VCaP (cell line): ENCODE data around the gene ZNF324B.
A peak's percentile ranks its signal among the peaks of the same experiment; 100 is the strongest.
"Not testable (repeated sequence)": the region's sequence is repeated elsewhere in the genome, so short reads cannot be mapped to it uniquely, and the experiment has no call there.

Experiments
- H3K27ac ChIP-seq: fragments of 450-650 bp; 2 replicates; pipeline ENCODE4 v1.5.1; 2017
- TF ChIP-seq, protein P1 (sequence below): fragments of 450-650 bp; conservative IDR thresholded peaks from 2 replicates; pipeline ENCODE4 v1.5.1; 2017; ENCODE audit warnings: mild to moderate bottlenecking, moderate library complexity

Gene ZNF324B

DNA sequence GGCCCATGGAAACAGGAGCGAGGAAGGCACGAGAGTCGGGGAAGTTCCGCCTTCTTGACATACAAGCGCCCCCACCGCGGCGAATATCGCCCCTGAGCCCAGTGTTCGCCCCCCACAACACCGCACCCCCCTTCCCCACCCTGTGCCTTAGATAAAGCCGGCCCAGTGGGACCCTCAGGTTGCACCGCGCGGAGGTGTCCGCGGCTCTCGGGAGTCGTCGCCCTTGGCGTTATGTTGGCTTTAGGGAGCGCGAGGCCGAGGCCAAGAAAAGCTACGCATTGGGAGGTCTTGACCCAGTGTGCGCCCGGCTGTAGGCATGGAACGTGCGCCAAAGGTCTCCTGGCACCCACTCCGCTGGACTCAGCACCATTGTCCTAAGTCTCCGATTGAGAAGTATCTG is 10.9 kb upstream of the ZNF324B start:
- TF ChIP-seq, protein P1, sequence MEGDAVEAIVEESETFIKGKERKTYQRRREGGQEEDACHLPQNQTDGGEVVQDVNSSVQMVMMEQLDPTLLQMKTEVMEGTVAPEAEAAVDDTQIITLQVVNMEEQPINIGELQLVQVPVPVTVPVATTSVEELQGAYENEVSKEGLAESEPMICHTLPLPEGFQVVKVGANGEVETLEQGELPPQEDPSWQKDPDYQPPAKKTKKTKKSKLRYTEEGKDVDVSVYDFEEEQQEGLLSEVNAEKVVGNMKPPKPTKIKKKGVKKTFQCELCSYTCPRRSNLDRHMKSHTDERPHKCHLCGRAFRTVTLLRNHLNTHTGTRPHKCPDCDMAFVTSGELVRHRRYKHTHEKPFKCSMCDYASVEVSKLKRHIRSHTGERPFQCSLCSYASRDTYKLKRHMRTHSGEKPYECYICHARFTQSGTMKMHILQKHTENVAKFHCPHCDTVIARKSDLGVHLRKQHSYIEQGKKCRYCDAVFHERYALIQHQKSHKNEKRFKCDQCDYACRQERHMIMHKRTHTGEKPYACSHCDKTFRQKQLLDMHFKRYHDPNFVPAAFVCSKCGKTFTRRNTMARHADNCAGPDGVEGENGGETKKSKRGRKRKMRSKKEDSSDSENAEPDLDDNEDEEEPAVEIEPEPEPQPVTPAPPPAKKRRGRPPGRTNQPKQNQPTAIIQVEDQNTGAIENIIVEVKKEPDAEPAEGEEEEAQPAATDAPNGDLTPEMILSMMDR, result no peak
- H3K27ac ChIP-seq, result no peak overlapping the region

DNA sequence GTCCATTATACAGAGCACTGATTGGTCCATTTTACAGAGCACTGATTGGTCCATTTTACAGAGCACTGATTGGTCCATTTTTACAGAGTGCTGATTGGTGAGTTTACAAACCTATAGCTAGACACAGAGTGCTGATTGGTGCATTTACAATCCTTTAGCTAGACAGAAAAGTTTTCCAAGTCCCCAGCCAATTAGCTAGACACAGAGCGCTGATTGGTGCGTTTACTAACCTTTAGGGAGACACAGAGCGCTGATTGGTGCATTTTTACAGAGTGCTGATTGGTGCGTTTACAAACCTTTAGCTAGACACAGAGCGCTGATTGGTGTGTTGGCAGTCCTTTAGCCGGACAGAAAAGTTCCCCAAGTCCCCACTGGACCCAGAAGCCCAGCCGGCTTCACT is 8.4 kb upstream of the ZNF324B start:
- not testable (repeated sequence) for H3K27ac ChIP-seq

DNA sequence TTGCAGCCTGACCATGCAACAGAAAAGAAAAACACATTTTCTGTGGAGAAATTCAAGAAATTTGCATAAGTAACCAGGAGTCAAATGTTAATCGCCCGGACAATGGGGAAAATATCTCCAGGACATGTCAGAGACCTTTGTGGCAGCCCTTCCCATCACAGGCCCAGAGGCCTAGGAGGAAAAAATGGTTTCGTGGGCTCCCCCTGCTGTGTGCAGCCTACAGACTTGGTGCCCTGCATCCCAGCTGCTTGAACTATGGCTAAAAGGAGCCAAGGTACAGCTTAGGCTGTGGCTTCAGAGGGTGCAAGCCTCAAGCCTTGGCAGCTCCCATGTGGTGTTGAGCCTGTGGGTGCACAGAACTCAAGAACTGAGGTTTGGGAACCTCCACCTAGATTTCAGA is 2.6 kb upstream of the ZNF324B start:
- H3K27ac ChIP-seq, result not testable (repeated sequence)

DNA sequence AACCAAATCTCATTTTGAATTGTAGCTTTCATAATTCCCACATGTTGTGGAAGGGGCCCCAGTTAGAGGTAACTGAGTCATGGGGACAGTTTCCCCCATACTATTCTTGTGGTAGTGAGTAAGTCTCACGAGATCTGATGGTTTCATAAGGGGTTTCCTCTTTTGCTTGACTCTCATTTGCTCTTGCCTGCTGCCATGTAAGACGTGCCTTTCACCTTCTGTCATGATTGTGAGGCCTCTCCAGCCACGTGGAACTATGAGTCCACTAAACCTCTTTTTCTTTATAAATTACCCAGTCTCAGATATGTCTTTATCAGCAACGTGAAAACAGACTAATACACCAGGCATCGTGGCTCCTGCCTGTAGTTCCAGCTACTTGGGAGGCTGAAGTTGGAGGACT is 1.4 kb upstream of the ZNF324B start:
- peak overlapping the region; percentile 72 for H3K27ac ChIP-seq

DNA sequence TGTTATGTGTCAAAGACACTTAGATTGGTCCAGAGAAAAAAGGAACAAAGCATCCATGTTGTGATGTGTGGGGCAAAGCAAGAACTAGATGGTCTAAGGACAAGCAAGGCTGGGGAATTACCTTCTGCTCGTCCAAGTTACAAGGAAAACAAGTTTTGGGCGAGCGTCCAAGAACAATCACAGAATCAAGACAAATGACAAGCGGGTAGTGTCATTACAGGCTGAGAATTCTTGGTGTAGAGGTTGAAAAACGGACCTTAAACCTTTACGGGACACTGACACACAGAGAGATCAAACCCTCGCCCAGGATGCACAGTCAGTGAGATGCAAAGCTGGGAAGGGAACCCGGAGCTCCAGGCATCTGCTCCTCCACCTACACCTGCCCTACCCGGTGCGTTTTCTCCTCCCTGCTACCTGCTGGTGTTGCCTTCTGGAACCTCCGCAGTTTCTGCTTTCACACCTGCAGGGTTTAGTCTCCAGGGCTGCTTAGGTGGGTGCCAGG is 515 bp upstream of the ZNF324B start:
- TF ChIP-seq, protein P1, result no peak
- H3K27ac ChIP-seq, result peak overlapping the region; percentile 72

DNA sequence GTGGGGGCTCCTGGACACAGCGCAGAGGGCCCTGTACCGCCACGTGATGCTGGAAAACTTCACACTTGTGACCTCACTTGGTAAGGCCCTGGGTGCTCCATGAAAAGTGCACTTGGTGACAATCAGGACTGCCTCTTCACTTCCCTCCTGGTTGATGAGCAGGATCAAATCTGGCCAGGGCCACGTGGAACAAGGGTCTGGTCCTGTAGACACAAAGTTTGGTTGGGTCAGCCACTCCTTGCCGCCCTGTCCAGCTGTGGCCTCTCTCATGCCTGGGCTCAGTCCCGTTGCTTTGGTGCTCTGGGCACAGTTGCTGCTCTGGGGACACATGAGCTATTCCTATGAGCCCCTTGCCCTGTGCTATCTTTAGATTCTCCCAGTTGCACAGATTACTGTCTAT is 2.3 kb downstream of the ZNF324B start:
- H3K27ac ChIP-seq, result no peak overlapping the region
- TF ChIP-seq, protein P1, result no peak

DNA sequence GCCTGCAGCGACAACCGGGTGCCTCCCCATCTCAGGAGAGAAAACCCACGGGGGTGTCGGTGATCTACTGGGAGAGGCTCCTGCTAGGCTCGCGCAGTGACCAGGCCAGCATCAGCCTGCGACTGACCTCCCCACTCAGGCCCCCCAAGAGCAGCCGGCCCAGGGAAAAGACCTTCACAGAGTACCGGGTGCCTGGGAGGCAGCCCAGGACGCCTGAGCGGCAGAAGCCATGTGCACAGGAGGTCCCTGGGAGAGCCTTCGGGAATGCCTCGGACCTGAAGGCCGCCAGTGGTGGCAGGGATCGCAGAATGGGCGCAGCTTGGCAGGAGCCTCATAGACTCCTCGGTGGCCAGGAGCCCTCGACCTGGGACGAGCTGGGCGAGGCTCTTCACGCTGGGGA is 3.9 kb downstream of the ZNF324B start:
- TF ChIP-seq, protein P1, result no peak
- no peak overlapping the region for H3K27ac ChIP-seq

DNA sequence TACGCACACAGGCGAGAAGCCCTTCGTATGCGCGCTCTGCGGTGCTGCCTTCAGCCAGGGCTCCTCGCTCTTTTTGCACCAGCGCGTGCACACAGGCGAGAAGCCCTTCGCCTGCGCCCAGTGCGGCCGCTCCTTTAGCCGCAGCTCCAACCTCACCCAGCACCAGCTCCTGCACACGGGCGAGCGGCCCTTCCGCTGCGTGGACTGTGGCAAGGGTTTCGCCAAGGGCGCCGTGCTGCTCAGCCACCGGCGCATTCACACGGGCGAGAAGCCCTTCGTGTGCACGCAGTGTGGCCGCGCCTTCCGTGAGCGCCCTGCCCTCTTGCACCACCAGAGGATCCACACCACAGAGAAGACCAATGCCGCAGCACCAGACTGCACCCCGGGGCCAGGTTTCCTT is 4.7 kb downstream of the ZNF324B start:
- H3K27ac ChIP-seq, result no peak overlapping the region
- TF ChIP-seq, protein P1, result no peak

DNA sequence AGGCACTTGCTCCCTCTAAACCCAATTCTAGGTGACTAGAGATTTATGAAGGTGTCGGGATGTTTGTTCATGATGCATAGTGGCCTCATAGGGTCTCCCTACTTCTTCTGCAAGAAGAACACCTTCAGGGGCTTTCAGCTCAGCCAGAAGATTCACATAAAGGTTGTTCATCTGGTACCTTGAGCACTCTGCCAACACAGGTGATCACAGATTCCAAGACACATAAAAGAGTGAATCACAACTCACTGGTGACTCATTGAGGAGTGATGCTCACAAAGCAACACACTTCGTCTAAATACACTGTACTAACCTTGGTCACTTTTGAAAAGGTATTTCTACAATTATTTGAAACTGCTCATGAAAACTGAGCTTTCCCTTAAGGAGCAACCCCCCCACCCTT is 8.6 kb downstream of the ZNF324B start:
- H3K27ac ChIP-seq, result no peak overlapping the region

More for the DNA sequence above, 8.6 kb downstream of the ZNF324B start:
- TF ChIP-seq, protein P1, result no peak
